Stimulated activated CD4-positive, alpha-beta T cell treated with anti-CD3 and anti-CD28 coated beads, Interleukin-2, amount 100 ng/mL, for 24 hours (primary cell): ENCODE measurements around the gene HYDIN.

Experiments
- DNase-seq, 2 donors: peaks; one replicate each; pipeline ENCODE4 v3.0.0-alpha.2; 2020

Gene HYDIN

DNA sequence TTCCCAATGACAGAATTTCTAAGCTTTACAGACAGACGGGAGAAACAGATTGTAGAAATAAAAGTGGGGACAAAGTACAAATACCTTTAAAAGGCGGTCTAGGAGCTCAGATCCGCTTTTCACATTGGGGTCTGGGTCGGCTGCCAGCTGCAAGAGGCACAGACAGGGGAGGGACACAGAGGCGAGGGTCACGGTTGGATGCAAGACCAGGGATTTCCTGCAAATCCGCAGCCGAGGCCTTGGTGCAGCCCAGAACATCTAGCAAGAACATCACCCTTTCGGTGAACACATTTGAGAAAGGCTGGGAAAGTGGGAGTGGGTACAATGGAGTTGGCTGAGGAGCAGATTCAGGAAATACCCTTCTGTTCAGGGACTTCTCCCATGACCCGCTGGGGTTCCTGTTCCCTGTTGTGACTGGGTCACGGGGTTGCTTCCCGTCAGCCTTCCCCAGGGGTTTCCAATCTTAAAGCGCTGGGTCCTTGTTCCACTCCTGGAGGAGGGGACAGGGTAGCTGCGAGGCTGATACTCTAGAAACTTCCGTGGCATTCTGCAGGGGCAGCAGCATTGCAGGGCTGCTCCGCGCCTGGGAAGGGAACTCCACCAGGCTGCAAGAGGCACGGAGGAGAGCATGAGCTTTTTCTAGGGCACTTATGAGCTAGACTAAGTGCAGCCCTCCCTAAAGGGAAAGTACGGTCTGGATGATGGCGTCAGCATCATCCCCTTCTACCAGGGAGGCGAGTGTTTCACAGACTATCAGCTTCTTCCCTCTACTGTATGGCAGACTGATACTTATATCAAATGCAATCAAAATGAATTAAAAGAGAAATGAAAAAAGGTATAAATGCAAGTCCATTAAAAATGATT lies 445.6 kb downstream of the HYDIN start:
- no peak for DNase-seq

DNA sequence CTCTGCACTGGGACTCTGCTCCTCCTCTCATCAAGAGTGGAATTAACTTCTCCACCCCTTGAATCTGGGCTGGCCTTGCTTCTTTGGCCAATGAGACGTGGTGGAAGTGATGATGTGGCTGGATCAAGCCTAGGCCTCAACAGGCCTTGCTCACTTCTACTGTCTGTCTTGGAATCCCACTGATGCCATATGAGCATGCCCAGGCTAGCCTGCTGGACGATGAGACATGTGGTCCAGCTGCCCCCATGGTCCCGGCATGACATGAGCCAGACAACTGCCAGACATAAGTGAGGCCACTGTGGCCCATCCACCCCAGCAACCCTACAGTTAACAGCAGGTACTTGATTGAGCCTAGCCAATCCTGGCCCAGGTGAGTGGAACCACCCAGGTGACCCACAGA lies 448.3 kb downstream of the HYDIN start:
- no peak for DNase-seq

DNA sequence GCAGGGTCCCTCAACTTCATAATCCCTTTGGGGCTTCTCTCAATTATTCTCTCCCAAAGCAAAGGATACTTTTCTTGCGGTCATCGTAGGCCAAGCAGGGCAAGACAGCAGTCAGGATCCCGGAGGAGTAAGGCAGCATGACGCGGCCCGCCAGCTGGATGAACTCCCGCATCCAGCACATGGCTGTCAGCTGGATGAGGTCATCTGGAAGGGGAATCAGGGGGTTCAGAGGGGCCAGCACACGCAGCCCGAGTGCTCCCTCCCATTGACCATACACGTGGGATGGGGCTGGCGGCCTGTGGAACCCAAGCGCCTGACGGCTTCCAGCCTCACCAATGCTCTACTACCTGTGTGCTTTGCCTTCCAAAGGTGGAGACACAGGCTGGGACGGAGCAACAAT lies 448.7 kb downstream of the HYDIN start:
- DNase-seq = no peak

DNA sequence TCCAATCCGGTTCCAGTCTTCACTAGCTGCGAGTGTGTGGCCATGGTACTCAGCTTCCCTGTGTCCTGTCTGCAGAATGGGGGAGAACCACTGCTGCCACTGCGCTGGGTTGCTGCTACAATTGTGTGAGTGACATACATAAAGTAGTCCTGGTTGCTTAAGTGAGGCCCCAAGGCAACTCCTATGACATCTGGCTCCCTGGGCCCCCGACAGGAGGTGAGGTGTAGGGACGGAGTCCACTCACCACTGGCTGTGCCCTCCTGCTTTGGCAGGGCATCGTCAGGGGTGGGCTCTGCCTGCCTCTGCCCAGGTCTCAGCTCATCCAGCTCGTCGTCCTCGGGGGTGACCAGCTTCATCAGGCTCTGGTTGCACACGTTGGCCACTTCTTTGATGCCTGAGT lies 450.0 kb downstream of the HYDIN start:
- no peak for DNase-seq

DNA sequence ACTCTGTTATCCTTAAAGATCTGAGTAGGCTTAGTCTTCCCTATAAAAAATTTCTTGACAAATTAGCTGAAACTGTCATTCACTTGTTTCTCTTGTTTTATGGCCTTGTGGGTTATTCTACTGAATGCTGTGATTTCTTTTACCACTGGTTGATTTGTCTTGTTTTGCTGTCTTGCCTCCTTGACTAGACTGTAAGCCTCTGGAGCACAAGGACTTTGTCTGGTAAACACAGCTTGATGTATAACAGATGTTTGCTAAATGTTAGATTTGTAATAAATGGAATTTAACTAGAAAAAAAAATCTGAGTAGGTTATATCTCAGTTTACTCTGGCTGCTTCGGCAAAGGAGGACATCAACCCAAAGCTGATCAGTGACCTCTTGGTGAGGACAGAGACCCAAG lies 451.2 kb downstream of the HYDIN start:
- DNase-seq = no peak

DNA sequence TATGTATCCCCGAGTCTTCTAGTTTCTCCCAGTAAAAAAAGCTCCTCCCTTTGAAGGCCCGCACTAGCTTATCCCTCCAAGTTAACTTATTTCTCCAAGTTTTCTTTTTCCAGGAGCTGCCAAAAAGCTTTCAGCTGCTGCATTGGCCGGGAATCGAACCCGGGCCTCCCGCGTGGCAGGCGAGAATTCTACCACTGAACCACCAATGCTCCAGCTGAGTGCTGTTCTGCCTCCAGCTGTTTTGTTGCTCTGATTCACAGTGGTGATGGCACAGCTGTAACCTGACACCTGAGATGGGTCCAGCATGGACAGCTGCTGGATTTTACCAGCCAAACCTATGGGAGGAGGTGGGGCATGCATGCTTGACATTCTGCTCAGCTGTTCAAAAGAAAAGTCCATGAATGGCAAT lies 451.6 kb downstream of the HYDIN start:
- DNase-seq = no peak

DNA sequence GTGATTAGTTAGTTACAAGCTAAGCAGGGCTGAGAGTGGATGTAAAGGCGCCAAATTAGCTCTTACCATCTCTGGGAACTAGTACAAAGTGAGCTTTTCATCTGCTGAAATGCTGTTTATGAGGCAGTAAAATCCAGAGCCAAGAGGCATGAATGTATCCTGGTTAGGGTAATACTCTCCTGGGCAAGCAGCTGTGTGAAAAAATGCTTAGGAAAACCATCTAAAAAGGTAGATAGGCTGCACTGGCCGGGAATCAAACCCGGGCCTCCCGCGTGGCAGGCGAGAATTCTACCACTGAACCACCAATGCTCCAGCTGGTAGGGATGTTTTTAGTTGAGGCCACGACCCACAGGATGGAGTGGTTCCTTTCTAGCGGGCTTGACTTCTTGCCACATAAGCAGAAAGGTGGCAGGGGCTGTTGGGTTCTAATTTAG lies 452.5 kb downstream of the HYDIN start:
- no peak for DNase-seq

DNA sequence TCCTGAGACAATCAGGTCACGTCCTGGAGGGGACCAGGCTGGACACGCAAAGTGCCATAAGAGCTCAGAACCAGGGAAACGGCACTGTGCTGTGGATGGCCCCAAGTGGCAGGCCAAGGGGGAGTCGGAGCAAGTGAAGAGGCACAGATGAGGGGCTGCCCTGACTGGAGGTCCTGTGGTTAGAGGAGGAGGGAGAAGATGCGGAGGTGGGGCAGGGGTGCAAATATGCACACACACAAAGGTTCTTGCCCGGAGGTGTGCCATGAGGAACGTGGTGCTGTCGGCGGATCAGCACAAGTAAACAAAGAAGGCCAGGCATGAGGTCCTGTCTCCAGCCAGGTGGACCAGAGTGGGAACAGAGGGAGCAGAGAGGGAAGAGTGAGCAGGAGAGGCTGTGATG lies 453.0 kb downstream of the HYDIN start:
- no peak for DNase-seq

DNA sequence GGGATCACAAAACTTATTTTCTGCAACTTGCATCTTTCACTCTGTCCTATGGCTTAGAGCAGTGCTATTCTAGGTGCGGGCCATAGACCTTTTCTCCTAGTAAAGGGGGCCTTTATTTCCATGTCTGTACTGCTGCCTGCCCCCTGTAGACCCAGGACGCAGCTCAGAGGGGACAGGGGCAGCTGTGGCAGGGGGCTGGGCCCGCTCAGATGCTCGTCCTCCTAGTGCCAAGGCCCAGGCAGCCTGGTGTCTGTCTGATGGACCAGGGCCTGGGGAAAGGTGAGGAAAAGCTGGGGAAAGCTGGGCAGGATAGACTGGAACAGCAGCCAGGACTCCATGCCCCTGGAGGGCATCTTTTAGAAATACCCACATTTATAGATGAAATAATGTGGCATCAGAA lies 455.1 kb downstream of the HYDIN start:
- DNase-seq = no peak

DNA sequence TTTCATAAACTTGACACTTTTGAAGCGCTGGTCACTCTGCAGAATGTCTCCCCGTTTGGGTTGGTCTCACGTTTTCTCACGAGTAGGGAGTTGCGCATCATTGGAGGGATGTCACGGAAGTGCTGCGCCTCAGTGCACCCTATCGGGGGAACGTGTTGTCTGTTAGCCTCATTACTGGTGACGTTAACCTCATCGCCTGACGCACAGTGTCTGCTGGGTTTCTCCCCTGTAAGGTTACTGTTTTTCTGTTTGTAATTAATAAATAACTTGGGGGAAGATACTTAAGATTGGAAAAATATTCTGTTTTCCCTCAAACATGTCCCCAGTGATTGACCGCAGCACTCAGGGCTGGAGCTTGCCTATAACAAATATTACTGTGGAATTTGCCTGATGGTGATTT lies 456.3 kb downstream of the HYDIN start:
- DNase-seq = no peak

DNA sequence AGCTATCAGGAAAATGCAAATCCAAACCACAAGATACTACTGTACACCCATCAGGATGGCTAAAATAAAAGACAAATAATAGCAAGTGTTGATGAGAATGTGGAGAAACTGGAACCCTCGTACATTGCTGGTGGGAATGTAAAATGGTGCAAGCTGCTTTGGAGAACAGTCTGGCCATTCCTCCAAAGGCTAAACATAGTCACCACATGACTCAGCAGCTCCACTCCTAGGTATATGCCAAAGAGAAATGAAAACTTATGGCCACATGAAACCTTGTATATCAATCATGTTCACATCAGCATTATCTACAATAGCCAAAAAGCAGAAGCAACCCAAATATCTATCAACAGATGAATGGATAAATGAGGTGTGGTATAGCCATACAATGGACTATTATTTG lies 458.0 kb downstream of the HYDIN start:
- DNase-seq = no peak

DNA sequence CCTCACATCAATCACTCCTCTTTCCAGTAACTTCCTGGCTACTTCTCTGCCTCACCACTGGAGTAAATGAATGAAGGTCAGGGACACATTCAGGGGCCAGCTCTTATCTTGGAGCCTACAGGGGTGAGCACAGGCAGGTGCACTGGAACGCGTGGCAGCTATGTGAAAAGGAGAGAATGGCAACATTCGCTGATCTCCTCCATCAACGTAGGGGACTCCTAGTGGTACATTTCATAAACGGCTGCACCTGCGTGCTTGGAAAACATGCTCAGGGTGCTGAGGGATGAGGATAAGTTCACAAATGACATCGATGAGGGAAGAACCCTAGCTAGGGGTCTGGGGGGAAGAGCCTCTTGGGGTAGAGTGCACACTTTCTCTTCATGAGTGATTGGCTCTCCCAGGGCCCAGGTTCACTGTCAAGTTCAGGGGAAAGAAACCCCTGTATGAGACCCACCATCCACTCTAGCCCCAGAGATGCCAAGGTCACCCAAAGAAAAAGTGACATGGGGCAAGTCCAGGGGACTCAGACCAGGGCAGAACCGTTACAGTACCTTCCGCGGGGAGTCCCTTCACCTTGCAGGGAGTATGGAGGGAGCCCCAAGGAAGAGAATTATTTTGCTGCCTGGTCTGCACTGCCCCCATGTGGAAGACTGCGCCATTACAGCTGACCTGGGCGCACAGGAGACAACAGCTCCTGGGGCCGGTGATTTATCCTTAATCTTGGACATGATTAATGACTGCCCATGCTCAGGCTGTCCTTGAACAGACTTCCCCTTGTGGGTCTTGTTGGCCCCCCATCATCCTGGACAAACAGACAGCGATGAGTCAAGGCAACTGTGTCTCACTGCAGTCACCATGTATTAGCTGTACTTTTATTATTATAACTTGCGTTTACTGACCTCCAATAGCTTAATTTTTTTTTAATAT lies 459.6 kb downstream of the HYDIN start:
- peak; percentile 65 to 74 for DNase-seq

DNA sequence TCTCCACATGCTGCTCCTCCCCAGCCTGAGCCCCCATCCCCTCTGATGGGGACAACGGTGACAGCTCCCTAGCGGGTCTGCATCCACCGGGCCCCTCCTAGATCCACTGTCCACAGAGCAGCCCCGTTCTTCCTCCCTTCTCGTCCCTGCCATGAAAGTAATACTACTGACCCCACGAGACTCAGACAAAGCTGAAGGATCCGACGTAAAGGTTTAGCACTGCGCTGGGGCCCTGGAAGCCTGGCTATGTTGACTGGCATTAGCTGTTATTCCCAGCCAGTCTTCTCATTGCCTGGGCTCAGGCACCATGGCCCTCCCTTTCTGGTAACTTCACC lies 460.3 kb downstream of the HYDIN start:
- DNase-seq = no peak

DNA sequence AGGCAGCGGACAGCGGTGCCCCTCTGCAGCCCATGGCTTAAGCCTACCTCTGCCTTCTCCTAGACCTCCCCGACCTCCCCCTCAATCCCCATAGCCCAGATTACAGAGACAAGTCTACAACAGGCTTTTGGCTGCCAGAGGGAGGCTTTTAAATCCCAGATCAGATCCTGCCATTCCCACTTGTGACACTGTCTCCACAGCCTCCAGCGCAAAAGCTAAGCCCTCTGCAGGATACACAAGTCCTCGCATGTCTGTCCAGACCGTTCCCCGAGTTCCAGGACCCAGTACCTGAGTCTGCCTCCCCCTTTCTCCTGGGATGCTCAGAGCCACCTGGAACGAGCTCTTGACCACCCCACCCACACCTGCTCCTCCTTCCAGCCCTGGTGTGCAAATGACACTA lies 460.8 kb downstream of the HYDIN start:
- no peak for DNase-seq

DNA sequence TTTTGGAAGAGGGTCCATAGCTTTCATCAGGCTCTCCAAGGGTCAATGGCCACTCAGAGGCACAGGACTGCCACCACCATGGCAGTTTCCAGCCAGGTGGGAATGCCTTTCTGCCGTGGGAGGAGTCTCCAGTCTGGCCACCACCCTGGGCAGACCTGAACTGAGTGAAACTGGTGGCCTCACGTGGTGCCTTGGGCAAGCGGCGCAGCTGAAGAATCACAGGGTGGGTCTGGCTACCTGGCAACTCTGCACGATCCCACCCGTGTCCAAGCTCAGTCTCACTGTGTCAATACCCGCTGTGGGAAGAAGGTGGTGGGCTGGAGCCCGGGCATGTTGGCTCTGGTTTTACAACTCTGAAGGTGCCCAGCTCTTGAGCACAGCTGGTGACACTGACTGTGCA lies 461.4 kb downstream of the HYDIN start:
- DNase-seq = no peak

DNA sequence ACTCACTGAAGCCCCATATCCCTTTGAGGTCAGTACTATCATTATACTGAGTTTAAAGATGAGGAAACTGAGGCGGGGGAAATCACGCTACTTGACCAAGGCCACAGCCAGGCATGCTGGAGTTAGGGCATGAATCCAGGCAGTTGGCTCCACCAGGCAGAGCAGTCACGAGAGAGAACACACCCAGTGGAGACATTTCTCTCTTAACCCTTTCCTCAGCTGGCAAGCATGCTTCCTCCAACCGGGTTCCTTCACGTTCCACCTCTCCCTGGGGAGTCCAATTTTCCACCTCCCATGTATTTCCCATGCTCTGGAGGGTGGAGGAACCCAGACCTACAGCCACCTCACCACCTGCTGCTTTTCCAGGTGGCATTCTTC lies 462.3 kb downstream of the HYDIN start:
- no peak for DNase-seq

DNA sequence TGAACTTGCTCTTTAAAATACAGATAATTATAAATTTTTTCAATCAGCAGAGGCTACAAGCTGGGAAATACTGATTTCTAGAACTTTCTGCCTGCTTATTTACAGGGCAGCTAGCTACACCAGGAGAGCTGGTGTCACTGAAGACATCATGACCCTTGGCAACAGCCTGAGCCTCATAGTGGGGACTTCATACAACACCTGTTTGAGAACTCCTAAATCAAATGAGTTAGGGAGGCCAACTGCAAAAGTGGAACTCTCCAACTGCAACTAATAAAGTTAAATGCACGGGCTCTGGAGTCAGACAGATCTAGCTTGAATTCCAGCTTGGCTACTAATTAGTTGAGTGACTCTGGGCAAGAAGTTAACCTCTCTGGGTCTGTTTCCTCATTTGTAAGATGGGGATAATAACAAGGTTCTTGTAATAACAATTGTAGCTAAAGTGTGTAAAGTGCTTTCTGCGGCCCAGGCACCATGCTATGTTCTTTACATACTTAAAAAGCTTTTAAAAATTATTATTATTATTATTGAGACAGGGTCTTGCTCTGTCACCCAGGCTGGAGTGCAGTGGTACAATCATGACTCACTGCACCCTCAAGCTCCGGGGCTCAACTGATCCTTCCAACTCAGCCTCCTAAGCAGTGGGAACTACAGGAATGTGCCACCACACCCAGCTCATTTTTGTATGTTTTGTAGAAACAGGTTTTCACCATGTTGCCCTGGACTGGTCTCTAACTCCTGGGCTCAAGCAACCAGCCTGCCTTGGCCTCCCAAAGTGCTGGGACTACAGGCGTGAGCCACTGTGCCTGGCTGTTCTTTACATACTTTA lies 462.9 kb downstream of the HYDIN start:
- DNase-seq = no peak

DNA sequence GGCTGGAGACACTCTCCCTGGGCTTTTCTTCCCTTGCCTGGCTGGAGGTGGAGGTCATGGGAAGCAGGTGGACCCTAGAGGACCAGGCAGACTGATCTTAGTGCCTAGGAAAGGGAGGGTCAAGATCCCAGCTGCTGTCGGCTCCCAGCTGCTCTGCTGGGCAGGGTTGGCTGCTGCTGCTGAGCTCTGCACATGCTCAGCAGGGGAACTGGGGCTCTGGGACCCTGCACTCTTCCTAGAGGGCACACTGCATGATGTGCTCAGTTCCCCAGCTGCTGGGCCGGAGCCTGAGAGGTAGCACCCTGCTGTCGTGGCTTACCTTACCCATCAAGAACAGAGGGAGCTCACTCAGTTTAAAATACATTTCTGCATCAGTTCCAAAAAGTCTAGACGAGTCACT lies 463.9 kb downstream of the HYDIN start:
- DNase-seq = no peak

DNA sequence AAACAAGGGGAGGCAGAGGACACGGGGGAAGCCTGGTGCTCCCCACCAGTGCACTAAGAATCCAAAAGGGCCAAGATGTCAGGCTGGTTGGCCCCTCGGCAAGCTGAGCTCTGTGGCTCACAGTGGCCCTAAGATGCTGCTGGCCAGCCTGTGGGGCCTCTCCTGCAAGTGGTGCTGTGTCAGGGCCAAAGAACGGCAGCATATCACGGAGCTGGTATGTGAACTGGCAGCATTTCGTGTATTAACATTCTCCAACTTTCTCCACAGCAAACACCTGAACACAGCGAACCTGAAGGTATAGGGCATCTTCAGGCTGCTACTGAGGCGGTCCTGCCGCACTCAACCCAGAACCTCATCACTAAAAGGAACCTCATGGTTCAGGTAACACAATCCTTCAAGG lies 464.3 kb downstream of the HYDIN start:
- DNase-seq = no peak

DNA sequence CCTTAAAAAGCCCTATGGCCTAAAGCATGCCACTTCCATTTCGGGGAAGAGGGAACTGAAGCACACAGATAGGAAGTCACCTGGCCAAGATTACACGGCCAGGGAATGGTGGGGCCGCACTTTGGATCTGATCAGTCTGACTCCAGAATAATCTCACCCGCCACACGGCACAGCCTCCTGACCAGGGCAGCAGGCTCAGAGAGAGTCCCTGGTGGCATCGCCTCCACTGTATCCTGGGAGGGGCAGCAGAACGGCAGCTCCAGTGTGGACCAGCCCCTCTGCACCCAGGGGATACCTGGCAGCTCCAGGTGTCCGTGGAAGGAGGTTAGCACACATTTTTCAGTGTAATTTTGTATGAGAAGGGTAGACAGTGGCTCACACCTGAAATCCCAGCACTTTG lies 465.0 kb downstream of the HYDIN start:
- no peak for DNase-seq

DNA sequence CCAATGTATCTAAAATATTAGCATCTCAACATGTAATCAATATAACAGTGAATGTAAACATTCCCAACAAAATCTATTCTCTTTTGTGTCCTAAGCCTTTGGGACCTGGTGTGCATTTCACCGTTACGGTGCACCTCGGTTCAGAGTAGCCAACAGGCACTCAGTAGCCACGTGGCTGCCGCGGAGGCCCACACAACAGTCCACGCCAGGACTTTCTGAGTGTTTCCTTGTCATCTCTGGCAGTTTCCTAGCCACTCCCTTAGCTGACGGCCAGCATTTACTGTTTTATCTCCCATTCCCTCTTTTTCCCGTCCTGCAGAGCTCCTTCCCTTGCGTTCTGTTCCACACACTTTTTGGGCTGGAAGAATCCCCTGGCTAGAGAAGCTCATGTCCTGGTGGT lies 465.9 kb downstream of the HYDIN start:
- no peak for DNase-seq

DNA sequence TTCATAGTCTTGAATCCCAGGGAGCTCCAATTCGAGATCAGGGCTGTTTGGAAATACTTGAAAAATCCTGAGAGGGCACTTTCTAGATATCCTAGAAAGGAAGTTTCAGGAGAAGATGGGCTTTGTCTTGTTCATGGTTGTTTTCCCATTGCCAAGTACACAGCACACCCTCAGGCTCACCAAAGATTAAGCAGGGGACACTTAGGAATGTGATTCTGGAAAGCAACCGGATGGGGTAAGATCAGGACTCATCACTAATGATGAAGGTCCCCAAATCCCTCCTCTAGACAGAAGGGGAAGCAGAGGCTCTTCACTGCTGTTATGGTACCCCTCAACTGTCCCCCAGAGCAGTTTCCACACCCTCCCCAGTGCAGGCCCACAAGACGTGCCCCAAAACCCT lies 470.3 kb downstream of the HYDIN start:
- DNase-seq = no peak

DNA sequence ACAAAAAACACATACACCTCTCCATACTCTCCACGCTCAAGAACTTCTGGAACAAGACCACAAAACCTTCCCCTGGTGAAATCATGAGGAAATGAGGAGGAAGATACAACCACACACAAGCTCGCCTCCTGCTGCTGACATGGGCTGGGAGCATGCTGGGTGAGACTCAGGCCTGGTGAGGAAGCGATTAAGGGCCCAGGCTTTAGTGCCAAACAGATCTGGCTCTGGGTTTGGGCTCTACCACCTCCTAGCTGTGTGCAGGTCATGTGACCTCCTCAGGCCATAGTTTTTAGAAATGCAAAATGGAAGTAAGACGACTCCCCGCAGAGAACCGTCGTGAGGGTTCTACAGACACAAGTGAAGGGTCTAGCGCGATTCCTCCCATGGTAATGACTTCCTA lies 470.9 kb downstream of the HYDIN start:
- DNase-seq = no peak
